ENCODE measurements around the gene OTUD7B.

The OTUD7B gene

DNA sequence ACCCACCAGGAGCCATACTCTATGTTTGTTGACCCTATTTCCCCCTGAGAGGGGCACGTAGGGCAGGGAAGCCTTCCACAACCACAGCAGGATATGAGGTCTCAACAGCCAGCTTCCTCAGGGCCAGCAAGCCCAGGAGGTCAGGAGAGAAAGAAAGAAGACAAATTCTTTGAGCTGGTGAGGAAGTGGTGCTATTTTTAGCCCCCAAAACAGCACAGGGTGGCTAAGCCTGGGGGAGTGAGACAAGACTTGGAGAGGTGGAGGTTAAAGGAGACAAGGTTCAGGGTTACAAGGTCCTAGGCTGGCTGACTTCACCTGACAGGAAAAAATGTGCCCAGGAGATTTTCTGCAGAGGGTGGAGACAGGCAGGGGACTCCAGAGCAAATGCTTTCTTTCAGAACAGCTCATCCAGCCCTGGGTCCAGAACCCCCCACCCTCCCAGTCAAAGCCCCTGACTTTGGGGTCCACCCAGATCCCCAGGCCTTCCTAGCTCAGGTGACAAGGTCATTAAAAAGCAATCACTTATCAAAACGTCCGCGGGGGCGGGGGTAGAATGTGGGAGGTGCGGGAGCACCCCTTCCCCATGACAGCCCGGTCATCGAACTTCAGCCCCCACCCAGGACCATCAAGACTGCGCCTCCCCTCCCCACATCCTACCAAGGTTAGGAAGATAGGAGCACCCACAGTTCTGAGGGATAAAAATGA lies 94.2 kb downstream of the OTUD7B start:
- no peak for DNase-seq

GRCh38 chr1:149915429-149916192 lies 94.9 kb downstream of the OTUD7B start:
- no peak for DNase-seq

- no peak for DNase-seq
Measured at GRCh38 chr1:149914545-149914944, 96.0 kb downstream of the OTUD7B start.

DNA sequence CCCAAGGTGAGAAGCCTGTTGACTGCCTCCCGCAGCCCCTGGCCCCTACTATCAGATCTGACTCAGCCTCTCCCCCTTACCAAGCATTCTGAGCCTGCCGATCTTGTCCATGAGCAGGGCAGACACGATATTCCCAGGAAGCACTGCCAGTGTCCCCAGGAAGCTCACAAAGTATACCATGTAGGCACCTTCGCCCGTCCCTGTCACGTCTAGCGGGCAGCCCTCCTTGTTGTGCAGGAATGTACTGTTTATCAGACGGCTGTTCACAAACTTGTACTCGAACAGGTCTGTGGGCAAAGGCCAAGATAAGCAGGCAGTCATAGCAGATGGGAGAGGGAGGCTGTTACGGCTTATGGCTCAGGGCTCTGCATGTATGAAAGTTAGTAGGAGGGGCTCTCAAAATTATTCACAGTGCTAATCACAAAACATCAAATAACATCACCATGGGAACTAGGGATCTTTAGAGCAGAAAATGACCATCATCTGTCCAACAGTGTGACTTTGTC lies 103.9 kb downstream of the OTUD7B start:
- DNase-seq = no peak

GRCh38 chr1:149903836-149904491 lies 106.6 kb downstream of the OTUD7B start:
- DNase-seq = no peak

DNA sequence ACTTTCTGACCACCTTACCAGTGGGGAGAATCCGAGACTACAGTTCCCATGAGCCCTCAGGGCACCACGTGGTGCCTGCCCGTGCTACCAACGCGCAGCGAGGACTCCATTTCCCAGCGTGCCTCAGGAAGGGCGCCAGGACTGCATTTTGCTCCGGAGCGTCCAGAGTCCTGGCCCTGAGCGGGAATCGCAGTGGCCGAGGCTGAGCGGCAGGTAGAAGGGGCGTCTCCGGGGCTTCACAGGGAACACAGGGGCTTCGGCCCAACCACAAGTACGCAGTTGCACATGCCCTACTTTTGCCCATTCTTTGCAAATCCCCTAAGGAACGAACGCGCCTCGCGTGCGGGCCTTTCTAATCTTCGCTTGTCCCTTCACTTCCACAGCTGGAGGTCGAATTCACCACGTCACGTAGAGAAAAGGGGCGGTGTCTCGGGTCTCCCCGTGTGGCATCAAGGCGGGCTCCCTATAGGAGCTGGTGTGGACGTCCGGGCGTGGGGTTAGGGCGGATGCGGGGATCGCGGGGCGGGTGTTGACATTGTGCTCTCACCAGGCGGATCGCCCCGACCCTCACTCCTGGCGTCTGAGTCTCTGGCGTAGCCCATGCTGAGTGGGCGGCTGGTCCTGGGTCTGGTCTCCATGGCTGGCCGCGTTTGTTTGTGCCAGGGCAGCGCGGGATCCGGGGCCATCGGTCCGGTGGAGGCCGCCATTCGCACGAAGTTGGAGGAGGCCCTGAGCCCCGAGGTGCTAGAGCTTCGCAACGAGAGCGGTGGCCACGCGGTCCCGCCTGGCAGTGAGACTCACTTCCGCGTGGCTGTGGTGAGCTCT lies 110.9 kb downstream of the OTUD7B start, which contains the start of gene BOLA1:
TSS of gene BOLA1 (plus strand) at position 109 of the 825 bp plus-strand sequence. CDS start at position 601, 492 bp downstream.
- DNase-seq = peak; percentile 93

- DNase-seq = no peak
Measured at GRCh38 chr1:149896575-149896974, 114.0 kb downstream of the OTUD7B start.

DNA sequence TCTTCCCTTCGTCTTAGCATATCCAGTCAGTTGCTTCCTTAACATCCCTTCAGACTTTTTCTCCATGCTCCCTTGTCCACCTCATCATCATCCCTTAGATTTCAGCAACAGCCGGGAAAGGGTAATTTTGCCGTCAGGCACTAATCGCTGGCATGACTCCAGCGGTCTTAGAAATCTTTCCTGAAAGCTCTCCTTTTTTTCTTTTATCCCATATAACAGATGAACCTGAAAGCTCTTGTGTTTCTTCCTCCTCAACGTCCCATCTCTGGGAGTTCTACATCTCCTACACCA lies 121.6 kb downstream of the OTUD7B start:
- DNase-seq = peak; percentile 32

GRCh38 chr1:149888247-149888998 lies 122.1 kb downstream of the OTUD7B start:
- DNase-seq = peak; percentile 94

Data from fibroblast of skin of scalp (primary cell).